Measurements from ENCODE around the gene NYAP1.
A peak's percentile ranks its signal among the peaks of the same experiment; 100 is the strongest.
"Not testable (repeated sequence)": the region's sequence is repeated elsewhere in the genome, so short reads cannot be mapped to it uniquely, and the experiment has no call there.

The NYAP1 gene

DNA sequence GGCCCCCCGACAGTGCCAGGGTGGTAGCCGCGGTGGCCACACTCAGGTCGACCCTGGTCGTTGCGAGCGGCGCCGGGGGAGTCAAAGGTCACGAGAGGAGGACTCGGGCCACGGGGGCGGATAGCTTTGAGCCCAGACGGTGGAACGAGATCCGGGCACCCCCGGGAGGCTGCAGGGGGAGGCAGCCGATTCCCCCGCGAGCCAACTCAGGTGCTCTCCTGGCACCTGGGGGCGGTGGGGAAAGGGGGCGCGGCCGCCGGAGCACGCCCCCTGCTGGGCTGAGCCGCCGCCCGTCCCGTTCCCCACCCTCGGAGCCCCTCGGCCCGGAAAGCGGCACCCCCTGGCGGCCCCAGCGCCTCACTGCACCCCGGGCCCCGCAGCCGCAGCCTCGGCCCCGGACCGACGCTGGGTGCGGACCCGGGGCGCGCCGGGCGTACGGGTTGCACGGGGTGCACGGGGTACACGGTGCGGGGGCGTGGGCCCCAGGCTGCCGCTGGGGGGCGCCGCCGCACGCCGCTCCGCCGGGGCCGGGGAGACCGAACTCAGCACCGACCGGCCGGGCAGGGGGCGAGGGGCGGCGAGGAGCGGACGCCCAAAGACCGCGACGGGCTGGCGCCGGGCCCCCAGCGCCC is 521 bp upstream of the NYAP1 start:
- peak; percentile 53 for DNase-seq

DNA sequence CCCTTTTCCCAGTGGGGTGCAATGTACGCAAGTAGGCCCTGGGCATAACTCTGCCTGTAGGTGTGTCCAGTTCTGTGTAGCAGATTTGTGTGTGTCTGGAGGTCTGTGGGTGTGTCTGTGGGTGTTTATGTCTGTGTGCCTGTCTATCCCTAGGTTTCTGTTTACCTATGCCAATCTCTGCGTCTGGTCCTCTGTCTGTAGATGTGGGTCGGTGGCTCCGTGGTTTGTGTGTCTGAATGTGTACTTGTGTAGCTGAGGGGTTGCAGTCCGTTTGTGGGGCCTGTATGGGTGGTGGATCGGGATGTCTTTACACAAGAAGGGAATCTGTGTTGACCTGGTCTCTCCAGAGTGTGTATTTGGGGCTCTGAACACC is 932 bp downstream of the NYAP1 start:
- DNase-seq, result no peak

DNA sequence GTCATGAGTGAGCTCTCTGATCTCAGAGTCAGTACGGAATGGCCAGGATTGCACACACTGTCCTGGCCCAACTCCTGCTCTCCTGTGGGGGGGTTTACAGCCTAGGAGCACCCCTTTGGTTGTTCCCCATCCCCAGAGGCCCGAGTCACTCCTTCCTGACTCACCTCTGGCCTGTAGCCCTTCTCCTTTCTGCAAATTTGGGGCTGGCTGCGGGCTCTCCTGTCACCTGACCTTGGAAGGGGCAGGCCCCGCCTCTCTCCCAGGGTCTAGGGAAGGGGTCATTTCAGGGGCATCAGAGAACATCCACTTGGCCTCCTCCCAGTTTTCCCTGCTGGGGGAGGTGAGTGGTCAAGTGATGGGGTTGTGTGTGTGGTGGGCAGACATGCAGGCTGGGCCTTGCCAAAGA is 1.7 kb downstream of the NYAP1 start:
- no peak for DNase-seq

DNA sequence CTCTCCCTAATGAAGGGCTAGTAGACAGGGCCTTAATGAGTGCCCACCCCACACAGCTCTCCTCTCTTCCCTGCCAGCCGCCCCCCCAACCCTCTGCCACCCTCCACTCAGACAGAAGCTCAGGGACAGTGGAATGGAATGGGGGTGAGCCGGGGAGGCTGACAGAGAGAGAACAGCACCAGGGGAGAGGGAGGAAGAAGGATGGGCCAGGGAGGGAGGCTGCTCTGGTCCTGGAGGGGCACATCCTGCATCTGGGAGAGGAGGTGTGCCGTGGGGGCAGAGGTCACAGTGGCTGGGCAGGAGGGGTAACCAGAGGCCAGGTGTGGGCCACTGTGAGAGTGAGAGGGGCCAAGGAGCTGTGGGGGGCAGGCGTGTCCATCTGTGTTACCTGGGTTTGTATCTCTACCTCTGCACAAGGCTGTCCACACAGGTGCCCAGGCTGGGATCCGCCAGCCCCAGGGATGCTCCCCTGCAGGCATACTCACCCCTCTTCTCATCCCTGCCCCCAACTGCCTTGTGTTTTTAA is 2.4 kb downstream of the NYAP1 start:
- DNase-seq, result no peak

DNA sequence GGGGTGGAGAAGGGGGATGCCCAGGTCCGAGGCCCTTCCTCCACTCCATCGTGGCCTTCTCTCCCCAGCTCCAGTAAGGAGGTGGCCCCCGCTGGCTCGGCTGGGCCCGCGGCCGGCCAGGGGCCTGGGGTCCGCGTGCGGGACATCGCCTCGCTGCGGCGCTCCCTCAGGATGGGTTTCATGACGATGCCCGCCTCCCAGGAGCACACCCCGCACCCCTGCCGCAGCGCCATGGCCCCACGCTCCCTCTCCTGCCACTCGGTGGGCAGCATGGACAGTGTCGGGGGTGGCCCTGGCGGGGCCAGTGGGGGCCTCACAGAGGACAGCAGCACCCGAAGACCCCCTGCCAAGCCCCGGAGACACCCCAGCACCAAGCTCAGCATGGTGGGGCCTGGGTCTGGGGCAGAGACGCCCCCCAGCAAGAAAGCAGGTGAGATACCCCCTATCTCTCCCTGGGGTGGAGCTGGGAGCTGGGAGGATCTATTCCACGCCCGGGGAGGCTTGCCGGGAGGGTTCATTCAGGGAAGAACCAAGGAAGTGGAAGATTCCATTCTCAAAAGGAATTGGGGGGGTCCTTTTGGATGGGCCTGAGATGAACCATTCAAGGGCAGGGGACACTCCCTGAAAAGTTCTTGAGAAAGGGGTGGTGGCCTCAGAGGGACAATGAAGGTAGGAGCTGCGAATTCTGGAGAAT is 3.2 kb downstream of the NYAP1 start:
- peak; percentile 55 for DNase-seq

DNA sequence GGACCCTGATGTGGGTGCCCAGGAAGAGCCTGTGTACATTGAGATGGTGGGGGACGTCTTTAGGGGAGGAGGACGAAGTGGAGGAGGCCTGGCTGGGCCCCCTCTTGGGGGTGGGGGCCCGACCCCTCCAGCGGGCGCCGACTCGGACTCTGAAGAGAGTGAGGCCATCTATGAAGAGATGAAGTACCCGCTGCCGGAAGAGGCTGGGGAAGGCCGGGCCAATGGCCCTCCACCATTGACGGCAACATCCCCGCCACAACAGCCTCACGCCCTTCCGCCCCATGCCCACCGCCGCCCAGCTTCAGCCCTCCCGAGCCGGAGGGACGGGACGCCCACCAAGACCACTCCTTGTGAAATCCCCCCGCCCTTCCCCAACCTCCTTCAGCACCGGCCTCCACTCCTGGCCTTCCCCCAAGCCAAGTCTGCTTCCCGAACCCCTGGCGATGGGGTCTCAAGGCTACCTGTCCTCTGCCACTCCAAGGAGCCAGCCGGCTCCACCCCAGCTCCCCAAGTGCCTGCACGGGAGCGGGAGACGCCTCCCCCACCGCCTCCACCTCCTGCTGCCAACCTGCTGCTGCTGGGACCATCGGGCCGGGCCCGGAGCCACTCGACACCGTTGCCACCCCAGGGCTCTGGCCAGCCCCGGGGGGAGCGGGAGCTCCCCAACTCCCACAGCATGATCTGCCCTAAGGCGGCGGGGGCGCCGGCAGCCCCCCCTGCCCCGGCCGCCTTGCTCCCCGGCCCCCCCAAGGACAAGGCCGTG is 4.8 kb downstream of the NYAP1 start:
- no peak for DNase-seq

DNA sequence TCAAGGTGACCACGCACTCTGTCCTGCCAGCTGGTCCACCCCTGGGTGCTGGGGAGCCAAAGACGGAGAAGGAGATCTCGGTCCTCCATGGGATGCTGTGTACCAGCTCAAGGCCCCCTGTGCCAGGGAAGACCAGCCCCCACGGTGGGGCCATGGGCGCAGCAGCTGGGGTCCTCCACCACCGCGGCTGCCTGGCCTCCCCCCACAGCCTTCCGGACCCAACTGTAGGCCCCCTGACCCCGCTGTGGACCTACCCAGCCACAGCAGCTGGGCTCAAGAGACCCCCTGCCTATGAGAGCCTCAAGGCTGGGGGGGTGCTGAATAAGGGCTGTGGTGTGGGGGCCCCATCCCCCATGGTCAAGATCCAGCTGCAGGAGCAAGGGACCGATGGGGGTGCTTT is 5.4 kb downstream of the NYAP1 start:
- DNase-seq, result no peak

DNA sequence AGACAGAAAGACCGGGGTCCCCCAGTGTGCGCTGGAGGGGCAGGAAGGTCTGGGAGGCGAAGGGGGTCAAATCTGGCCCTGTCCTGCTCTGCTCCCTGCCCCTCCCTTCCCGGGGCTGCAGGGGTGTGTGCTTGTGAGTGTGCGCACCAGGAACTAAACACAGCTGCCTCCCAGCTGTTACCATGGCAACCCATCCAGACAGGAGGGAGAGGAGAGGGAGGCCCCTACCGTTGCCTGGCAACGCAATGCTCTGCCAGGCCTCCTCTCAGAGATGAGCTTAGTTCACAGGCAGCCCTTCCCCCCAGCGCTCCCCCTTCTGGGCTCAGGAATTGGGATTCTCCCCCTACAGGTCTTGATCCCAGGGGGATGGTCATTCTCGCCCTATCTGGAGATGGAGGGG is 6.1 kb downstream of the NYAP1 start:
- DNase-seq, result peak; percentile 93

DNA sequence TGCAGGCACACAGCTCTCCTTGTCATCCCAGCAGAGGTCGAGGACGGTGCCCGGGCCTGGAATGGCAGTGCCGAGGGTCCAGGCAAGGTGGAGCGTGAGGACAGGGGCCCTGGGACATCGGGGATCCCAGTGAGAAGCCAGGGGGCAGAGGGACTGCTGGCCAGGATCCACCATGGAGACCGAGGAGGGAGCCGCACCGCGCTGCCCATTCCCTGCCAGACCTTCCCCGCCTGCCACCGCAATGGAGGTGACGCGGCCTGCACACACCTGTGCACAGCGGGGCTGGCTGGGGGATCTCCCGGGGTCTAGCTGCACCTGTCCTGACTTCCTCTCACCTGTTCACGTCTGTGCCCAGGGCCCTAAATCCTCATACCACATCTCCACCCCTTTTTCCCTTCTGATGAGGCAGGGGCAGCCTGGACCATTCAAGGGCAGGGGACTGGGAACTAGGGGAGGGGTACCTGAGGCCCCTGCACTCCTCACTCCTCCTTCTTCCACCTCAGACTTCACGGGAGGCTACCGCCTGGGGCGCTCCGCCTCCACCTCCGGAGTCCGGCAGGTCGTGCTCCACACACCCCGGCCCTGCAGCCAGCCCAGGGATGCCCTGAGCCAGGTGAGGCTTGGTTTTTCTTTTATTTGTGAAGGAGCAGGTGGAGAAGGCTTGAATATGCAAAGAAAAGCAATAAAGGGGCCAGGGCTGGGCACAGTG is 6.9 kb downstream of the NYAP1 start:
- no peak for DNase-seq

DNA sequence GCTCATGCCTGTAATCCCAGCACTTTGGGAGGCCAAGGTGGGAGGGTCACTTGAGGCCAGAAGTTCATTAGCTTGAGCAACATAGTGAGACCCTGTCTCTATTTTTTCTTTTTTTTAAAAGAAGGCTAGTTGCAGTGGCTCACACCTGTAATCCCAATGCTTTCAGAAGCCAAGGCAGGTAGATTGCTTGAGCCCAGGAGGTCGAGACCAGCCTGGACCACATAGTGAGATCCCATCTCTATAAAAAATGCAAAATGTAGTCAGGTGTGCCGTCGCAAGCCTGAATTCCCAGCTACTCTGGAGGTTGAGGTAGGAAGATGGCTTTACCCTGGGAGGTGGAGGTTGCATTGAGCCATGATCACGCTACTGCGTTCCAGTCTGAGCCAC is 7.5 kb downstream of the NYAP1 start:
- no peak for DNase-seq

DNA sequence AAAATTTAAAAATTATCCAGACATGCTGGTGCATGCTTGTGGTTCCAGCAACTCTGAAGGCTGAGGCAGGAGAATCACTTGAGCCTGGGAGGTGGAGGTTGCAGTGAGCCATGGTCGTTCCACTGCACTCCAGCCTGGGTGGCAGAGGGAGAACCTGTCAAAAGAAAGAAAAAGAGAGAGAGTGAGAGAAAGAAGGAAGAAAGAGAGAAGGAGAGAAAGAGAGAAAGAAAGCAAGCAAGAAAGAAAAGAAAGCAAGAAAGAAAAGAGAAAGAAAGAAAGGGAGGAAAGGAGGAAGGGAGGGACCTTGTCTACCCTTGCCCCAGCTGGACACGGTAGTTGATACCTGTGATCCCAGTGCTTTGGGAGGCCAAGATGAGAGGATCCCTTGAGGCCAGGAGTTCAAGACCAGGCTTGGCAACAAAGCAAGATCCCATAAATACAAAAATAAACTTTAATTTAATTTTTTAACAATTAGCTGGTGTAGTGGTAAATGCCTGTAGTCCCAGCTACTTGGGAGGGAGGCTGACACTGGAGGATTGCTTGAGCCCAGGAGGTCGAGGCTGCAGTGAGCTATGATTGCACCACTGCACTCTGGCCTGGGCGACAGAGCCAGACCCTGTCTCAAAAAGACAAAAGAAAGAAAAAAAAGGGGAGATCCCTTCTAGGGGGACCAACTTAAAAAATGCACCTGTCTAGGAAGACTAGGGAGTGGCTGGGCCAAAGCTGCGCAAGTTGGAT is 9.2 kb downstream of the NYAP1 start:
- DNase-seq, result no peak

DNA sequence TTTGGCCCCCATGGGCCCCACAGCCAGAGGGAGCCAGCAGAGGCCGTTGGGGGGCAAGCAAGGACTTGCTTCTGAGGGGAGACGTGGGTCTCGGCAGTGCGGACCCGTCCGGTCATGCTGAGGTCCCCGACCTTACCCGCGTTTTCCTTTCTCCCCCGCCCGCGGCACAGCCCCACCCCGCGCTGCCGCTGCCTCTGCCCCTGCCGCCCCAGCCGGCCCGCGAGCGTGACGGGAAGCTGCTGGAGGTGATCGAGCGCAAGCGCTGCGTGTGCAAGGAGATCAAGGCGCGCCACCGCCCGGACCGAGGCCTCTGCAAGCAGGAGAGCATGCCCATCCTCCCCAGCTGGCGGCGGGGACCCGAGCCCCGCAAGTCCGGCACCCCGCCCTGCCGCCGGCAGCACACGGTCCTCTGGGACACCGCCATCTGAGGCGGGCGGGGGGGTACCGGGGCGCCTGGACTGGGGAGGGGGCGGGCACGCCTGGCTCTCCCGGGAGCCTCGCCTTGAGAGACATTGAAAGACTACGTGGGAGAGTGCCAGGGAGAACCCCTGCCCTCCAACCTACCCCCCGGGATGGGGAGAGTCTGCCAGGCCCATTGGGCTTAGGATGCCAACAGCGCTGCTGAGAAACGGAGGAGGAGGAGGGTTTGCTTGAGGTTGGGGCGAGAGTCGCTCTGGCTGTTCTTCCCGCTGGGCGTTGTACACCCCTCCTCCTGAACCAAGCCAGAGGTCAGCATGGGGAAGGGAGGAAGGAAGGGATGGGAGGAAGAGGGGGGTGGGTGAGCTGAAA is 9.9 kb downstream of the NYAP1 start:
- no peak for DNase-seq

DNA sequence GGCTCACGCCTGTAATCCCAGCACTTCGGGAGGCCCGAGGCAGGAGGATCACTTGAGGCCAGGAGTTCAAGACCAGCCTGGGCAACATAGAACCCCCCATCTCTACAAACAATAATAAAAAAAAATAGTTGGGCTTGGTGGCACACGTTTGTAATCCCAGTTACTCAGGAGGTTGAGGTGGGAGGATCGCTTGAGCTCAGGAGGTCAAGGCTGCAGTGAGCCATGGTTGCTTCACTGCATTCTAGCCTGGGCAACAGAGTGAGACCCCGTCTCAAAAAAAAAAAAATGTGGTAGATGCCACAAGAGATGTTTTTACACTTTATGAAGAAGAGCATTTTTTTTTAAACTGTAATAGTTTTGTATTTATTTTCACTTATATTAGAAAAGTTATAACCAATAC is 12.8 kb downstream of the NYAP1 start:
- DNase-seq, result no peak

DNA sequence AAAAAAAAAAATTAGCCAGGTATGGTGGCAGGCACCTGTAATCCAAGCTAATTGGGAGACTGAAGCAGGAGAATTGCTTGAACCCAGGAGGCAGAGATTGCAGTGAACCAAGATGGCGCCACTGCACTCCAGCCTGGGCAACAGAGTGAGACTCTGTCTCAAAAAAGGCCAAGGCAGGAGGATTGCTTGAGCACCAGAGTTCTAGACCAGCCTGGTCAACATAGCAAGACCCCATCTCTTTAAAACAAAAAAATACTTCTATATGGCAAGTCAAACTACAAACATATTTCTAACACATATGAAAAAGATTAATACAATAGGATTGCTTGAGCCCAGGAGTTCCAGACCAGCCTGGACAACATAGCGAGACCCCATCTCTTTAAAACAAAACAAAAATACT is 17.0 kb downstream of the NYAP1 start:
- not testable (repeated sequence) for DNase-seq

DNA sequence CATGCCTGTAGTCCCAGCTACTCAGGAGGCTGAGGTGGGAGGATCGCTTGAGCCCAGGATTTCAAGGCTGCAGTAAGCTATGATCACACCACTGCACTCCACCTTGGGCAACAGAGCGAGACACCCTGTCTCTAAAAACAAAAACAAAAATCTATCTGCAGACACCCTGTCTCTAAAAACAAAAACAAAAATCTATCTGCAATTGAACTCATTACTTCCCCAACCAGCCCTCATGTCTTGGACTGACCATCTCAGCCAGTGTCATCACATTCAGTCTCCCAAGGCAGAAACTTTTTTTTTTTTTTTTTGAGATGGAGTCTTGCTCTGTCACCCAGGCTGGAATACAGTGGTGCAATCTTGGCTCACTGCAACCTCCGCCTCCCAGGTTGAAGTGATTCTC is 20.3 kb downstream of the NYAP1 start:
- DNase-seq, result not testable (repeated sequence)

DNA sequence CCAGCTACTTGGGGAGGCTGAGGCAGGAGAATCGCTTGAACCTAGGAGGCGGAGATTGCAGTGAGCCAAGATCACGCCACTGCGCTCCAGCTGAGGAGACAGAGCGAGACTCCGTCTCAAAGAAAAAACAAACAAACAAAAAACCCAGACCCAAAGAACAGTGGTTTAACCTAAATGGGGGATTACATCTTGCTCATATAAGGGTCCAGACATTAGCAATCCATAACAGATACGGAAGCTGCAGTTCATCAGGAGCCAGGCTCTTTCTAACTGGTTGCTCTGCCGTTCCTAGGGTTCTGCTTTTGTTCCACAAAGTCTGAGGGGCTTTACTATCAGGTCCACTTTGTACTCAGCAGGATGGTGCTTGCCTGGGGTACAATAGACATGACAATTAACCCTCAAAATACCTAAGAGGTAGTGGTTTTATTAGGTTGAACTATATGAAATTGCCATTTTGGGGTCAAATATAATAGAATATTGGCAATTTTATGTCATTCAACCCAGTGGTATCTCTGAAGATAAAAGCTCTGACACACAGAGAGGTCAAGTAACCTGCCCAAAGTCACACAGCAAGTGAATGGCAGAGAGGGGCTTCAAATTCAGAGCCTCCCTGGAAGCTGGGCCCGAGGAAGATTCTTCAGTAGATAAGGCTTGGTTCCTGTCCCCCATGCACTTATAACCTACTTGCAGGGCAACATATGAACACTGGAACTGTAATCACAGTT is 21.3 kb downstream of the NYAP1 start:
- DNase-seq, result no peak

DNA sequence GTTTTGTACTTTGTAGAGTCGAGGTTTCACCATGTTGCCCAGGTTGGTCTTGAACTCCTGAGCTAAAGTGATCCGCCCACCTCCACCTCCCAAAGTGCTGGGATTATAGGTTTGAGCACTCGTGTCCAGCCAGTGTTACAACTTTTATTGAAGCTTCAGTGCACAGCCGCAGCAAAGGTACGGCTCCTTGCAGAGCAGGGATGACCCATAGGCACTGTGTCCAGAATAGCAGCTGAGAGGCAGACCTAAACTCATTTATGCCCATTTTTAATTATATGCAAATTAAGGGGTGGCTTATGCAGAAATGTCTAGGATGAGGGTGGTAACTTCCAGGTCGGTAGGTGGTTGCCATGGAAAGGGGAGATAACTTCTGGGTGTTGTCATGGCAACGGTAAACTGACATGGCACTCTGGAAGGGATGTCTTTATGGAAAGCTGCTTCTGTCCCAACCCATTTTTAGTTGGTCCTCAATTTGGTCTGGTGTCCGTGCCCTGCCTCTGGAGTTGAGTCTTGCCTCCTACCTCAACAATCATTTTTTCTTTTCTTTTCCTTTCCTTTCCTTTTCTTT is 22.7 kb downstream of the NYAP1 start:
- DNase-seq, result no peak

DNA sequence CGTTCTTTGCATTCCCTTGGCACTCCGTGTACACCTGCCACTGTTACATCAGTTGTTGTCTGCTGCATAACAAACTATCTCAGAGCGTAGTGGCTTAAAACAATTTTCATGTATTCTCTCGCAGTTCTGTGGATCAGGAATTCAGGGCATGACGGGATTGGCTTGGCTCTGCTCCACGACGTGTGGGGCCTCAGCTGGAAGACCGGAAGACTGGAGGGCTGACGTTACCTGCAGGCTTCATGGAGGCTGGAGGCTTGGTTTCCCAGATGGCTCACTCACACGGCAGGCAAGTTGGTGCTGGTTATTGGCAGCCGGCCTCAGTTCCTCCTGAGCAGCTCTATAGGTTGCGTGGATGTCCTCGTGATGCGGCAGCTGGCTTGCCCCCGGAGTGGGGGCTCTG is 25.5 kb downstream of the NYAP1 start:
- peak; percentile 86 for DNase-seq

DNA sequence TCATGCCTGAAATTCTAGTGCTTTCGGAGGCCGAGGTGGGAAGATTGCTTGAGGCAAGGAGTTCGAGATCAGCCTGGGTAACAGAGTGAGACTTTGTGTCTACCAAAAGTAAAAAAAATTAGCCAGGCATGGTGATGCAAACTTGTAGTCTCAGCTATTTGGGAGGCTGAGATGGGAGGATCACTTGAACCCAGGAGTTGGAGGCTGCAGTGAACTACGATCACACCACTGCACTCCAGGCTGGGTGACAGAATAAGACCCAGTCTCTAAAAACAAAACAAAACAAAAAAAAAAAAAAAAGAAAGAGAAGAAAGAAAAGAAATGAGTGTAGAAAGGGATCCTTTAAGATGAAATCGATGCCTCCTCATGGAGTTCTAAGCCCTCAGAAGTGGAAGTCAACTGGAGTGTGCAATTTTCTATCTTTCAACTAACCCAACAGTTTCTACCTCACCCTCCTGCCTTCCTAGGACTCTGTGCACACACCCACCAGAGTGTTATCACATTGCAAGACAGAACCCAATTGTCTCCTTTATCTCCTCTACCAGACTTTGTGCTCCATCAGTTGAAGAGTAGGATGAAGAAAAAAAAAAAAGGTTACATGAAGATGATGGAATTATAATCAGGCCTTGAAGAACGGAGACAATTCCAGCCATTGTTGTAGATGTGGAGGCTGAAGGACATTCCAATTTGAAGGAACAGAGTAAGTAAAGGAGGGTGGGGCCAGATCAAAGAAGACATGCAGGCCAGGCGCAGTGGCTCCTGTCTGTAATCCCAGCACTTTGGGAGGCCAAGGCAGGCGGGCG is 26.9 kb downstream of the NYAP1 start:
- DNase-seq, result no peak
